Type B pancreatic cell (in vitro differentiated cells): ENCODE data around the gene KCMF1. TPM values are rescaled to one million over a fixed set of nuclear protein-coding genes. Genes with fewer than 3 reads are reported as not detected.

Experiments
- DNase-seq: peaks from one replicate; pipeline ENCODE4 v3.0.0; 2021; ENCODE audit warnings: mixed read lengths; ENCODE audit not compliant: unreplicated experiment; ENCODE audit errors: extremely low spot score
- H3K27ac Mint-ChIP-seq: 2 replicates; pipeline ENCODE4 v1.8.0; 2021; ENCODE audit warnings: mild to moderate bottlenecking, mixed read lengths
- H3K27me3 Mint-ChIP-seq: 2 replicates; pipeline ENCODE4 v1.8.0; 2021; ENCODE audit warnings: mixed read lengths
- H3K36me3 Mint-ChIP-seq: 2 replicates; pipeline ENCODE4 v1.8.0; 2021; ENCODE audit warnings: mixed read lengths
- H3K4me1 Mint-ChIP-seq: one replicate; pipeline ENCODE4 v1.8.0; 2021; ENCODE audit warnings: mixed read lengths; ENCODE audit not compliant: unreplicated experiment
- H3K4me3 Mint-ChIP-seq: 2 replicates; pipeline ENCODE4 v1.8.0; 2021; ENCODE audit warnings: mild to moderate bottlenecking, mixed read lengths
- H3K9me3 Mint-ChIP-seq: 2 replicates; pipeline ENCODE4 v1.8.0; 2021; ENCODE audit warnings: mixed read lengths
- CTCF ChIP-seq: fragments of 200-600 bp; sonication (generic); conservative IDR thresholded peaks from 2 replicates; pipeline ENCODE4 v1.5.0; 2021; ENCODE audit warnings: antibody characterized with exemption, mild to moderate bottlenecking
- total RNA-seq: library from RNA; stranded (reverse); gene quantifications from 2 replicates; pipeline ENCODE4 v1.2.1, GENCODE V29; 2021; ENCODE audit warnings: low replicate concordance

The KCMF1 gene
- total RNA-seq, 1 donor from 2014 or later, result 62.2 TPM

GRCh38 chr2:84980263-84980983 is 9.5 kb downstream of the KCMF1 start:
- Mint-ChIP-seq H3K9me3 (no peaks in the 10 kb centered on the region), H3K4me3 (no peak overlapping the region), H3K4me1 (peaks cover 19% of the 10 kb centered on the region), H3K27me3 (no peaks in the 10 kb centered on the region), H3K27ac (peak overlapping the region; percentile 11), H3K36me3 (peaks cover 26% of the 10 kb centered on the region)
- DNase-seq, result no peak
- TF ChIP-seq CTCF, result no peak

- no peak for DNase-seq
- Mint-ChIP-seq H3K4me3 (no peak overlapping the region), H3K4me1 (peaks cover 22% of the 10 kb centered on the region), H3K9me3 (no peaks in the 10 kb centered on the region), H3K27ac (no peak overlapping the region), H3K27me3 (no peaks in the 10 kb centered on the region), H3K36me3 (peaks cover 11% of the 10 kb centered on the region)
- no peak for TF ChIP-seq CTCF
Observed at GRCh38 chr2:84986018-84986417, 15.1 kb downstream of the KCMF1 start.

- H3K36me3 Mint-ChIP-seq, result peaks cover 7% of the 10 kb centered on the region
- H3K27ac Mint-ChIP-seq, result no peak overlapping the region
- no peaks in the 10 kb centered on the region for H3K9me3 Mint-ChIP-seq
- H3K4me3 Mint-ChIP-seq, result no peak overlapping the region
- H3K4me1 Mint-ChIP-seq, result peaks cover 18% of the 10 kb centered on the region
- no peak for DNase-seq
- no peaks in the 10 kb centered on the region for H3K27me3 Mint-ChIP-seq
- no peak for TF ChIP-seq CTCF
Observed at GRCh38 chr2:84989422-84989821, 18.5 kb downstream of the KCMF1 start.

GRCh38 chr2:84989927-84990326 is 19.0 kb downstream of the KCMF1 start:
- no peaks in the 10 kb centered on the region for H3K27me3 Mint-ChIP-seq
- peaks cover 16% of the 10 kb centered on the region for H3K4me1 Mint-ChIP-seq
- H3K4me3 Mint-ChIP-seq, result no peak overlapping the region
- no peak for TF ChIP-seq CTCF
- no peak for DNase-seq
- H3K27ac Mint-ChIP-seq, result no peak overlapping the region
- peaks cover 6% of the 10 kb centered on the region for H3K36me3 Mint-ChIP-seq
- no peaks in the 10 kb centered on the region for H3K9me3 Mint-ChIP-seq

- no peak for TF ChIP-seq CTCF
- peaks cover 9% of the 10 kb centered on the region for H3K4me1 Mint-ChIP-seq
- no peak overlapping the region for H3K4me3 Mint-ChIP-seq
- no peaks in the 10 kb centered on the region for H3K27me3 Mint-ChIP-seq
- no peak for DNase-seq
- peaks cover 4% of the 10 kb centered on the region for H3K36me3 Mint-ChIP-seq
- no peak overlapping the region for H3K27ac Mint-ChIP-seq
- no peaks in the 10 kb centered on the region for H3K9me3 Mint-ChIP-seq
Observed at GRCh38 chr2:84991404-84992160, 20.6 kb downstream of the KCMF1 start.
